Stomach (tissue), 4 donors: Measurements from ENCODE around the gene INSR.

Experiments
- POLR2AphosphoS5 ChIP-seq, 3 donors: sonication (generic); formaldehyde crosslinking; IDR thresholded peaks; one replicate each; pipeline ENCODE4 v1.6.1; 2016; ENCODE audit warnings: antibody characterized with exemption in 3 of 3
- TF ChIP-seq, protein P1 (sequence below), 7 experiments: fragments of 450-650 bp in 4 of 7; fragments of 200-600 bp in 3 of 7; sonication (generic) in 3 of 7; IDR thresholded peaks; one replicate each; pipeline ENCODE4 v1.5.1; 2016 to 2019; ENCODE audit warnings: antibody characterized with exemption in 7 of 7, control low read depth in 2 of 7, mild to moderate bottlenecking in 1 of 7

DNA sequence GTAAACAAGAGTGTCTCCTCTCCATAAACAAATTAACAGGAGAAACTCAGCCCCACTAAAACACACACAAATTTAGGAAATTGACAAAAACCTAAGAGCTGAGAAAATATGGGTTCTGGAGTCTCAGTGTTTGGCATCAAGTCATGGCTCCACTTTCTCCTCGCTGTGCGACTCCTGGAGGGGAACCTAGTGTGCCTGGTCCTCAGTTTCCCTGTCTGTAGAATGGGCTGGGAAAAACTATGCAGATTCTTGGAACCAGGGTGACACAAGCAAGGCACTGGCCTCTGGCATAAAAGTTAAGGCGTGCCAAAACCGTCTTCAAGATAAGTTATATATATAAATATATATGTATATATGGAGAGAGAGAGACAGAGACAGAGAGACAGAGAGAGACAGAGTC, 83.9 kb downstream of the INSR start:
- TF ChIP-seq, protein P1, sequence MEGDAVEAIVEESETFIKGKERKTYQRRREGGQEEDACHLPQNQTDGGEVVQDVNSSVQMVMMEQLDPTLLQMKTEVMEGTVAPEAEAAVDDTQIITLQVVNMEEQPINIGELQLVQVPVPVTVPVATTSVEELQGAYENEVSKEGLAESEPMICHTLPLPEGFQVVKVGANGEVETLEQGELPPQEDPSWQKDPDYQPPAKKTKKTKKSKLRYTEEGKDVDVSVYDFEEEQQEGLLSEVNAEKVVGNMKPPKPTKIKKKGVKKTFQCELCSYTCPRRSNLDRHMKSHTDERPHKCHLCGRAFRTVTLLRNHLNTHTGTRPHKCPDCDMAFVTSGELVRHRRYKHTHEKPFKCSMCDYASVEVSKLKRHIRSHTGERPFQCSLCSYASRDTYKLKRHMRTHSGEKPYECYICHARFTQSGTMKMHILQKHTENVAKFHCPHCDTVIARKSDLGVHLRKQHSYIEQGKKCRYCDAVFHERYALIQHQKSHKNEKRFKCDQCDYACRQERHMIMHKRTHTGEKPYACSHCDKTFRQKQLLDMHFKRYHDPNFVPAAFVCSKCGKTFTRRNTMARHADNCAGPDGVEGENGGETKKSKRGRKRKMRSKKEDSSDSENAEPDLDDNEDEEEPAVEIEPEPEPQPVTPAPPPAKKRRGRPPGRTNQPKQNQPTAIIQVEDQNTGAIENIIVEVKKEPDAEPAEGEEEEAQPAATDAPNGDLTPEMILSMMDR (IDR thresholded peaks at IDR 0.05) = no peak
- no peak for TF ChIP-seq POLR2AphosphoS5 (IDR thresholded peaks at IDR 0.05)
